ENCODE measurements around the gene SMG1. TPM values are rescaled to one million over a fixed set of nuclear protein-coding genes. Genes with fewer than 3 reads are reported as not detected.

SMG1 gene
- total and polyA plus RNA-seq, 2 of the 13 experiments (the other 11 are each of a cell fraction or from before 2014, with no cell fraction given): 48.7 to 53.7 TPM

DNA sequence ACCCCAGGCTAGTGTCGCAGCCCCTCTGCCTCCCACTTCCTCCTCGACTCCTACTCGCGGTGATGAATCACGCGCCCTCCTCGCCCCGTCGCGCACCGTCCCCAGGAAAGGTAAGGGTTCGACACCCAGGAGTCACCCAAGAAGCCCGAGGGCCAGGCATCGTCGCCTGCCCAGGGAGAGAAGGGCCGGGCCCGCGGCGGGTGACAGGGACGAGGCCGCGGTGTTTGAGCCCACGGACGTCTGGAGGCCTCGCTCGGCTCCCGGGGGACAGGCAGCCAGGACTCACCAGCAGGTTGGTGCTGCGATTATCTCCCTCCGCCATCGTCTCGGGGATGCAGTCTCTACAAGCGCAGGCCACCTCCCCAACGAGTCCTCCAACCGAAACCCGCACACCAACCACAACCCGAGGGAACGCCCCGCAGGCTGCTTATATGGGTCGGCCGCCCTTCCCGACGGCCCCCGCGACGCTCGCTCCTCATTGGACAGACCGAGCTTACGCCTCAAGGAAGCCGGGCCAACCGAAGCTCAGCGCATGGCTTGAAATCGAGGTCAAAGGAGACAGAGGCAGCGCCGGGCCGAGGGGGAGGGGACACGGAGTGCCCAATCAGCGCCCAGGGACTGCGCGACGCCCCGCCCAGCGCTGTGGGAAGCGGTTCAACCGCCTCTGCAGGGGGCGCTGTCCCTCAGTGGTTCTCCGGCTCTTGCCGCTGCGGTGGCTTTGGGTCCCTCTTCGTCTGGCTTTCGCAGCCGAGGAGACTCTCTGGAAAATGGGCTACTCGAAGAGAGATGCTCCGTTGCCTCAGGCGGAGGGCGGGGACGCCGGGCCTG lies 124.8 kb downstream of the SMG1 start, which contains the start of gene ARL6IP1 (continued):
- TF ChIP-seq REPIN1 (CRISPR knock-in tag; IDR thresholded peaks at IDR 0.05; ENCODE audit: borderline replicate concordance, low read depth): peak; percentile 100
- TF ChIP-seq, protein P1, sequence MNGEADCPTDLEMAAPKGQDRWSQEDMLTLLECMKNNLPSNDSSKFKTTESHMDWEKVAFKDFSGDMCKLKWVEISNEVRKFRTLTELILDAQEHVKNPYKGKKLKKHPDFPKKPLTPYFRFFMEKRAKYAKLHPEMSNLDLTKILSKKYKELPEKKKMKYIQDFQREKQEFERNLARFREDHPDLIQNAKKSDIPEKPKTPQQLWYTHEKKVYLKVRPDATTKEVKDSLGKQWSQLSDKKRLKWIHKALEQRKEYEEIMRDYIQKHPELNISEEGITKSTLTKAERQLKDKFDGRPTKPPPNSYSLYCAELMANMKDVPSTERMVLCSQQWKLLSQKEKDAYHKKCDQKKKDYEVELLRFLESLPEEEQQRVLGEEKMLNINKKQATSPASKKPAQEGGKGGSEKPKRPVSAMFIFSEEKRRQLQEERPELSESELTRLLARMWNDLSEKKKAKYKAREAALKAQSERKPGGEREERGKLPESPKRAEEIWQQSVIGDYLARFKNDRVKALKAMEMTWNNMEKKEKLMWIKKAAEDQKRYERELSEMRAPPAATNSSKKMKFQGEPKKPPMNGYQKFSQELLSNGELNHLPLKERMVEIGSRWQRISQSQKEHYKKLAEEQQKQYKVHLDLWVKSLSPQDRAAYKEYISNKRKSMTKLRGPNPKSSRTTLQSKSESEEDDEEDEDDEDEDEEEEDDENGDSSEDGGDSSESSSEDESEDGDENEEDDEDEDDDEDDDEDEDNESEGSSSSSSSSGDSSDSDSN (CRISPR knock-in tag; IDR thresholded peaks at IDR 0.05): peak; percentile 99
- peak; percentile 76; the same call in 1 of the 2 replicates for TF ChIP-seq ZNF644 (CRISPR knock-in tag; IDR thresholded peaks at IDR 0.05; ENCODE audit: low read depth)
- peak; percentile 53 for TF ChIP-seq FOSL2 (CRISPR knock-in tag; IDR thresholded peaks at IDR 0.05)
- TF ChIP-seq KDM3A (CRISPR knock-in tag; IDR thresholded peaks at IDR 0.05; ENCODE audit: low read depth): peak; percentile 99
- TF ChIP-seq, protein P2, sequence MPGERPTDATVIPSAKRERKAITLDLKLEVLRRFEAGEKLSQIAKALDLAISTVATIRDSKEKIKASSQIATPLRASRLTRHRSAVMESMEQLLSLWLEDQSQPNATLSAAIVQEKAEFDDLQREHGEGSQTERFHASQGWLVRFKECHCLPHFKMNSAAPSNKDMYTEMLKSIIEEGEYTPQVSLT (CRISPR knock-in tag; IDR thresholded peaks at IDR 0.05; ENCODE audit: borderline replicate concordance, low read depth): peak; percentile 92; the same call in 1 of the 2 replicates
- 0 out of 2 replicates have a peak, but pooled peaks have one; percentile 88 for TF ChIP-seq ZNF30 (CRISPR knock-in tag; IDR thresholded peaks at IDR 0.05)
- TF ChIP-seq ZBTB3 (CRISPR knock-in tag; IDR thresholded peaks at IDR 0.05; ENCODE audit: borderline replicate concordance, low read depth): peak; percentile 95
- TF ChIP-seq ZFYVE20 (CRISPR knock-in tag; IDR thresholded peaks at IDR 0.05; ENCODE audit: borderline replicate concordance, low read depth): peak; percentile 94
- TF ChIP-seq ZSCAN12 (CRISPR knock-in tag; IDR thresholded peaks at IDR 0.05): peak; percentile 94
- peak; percentile 99 for TF ChIP-seq KLF11 (CRISPR knock-in tag; IDR thresholded peaks at IDR 0.05)
- TF ChIP-seq ZNF510 (CRISPR knock-in tag; IDR thresholded peaks at IDR 0.05; ENCODE audit: low read depth): peak; percentile 99
- TF ChIP-seq, protein P3, sequence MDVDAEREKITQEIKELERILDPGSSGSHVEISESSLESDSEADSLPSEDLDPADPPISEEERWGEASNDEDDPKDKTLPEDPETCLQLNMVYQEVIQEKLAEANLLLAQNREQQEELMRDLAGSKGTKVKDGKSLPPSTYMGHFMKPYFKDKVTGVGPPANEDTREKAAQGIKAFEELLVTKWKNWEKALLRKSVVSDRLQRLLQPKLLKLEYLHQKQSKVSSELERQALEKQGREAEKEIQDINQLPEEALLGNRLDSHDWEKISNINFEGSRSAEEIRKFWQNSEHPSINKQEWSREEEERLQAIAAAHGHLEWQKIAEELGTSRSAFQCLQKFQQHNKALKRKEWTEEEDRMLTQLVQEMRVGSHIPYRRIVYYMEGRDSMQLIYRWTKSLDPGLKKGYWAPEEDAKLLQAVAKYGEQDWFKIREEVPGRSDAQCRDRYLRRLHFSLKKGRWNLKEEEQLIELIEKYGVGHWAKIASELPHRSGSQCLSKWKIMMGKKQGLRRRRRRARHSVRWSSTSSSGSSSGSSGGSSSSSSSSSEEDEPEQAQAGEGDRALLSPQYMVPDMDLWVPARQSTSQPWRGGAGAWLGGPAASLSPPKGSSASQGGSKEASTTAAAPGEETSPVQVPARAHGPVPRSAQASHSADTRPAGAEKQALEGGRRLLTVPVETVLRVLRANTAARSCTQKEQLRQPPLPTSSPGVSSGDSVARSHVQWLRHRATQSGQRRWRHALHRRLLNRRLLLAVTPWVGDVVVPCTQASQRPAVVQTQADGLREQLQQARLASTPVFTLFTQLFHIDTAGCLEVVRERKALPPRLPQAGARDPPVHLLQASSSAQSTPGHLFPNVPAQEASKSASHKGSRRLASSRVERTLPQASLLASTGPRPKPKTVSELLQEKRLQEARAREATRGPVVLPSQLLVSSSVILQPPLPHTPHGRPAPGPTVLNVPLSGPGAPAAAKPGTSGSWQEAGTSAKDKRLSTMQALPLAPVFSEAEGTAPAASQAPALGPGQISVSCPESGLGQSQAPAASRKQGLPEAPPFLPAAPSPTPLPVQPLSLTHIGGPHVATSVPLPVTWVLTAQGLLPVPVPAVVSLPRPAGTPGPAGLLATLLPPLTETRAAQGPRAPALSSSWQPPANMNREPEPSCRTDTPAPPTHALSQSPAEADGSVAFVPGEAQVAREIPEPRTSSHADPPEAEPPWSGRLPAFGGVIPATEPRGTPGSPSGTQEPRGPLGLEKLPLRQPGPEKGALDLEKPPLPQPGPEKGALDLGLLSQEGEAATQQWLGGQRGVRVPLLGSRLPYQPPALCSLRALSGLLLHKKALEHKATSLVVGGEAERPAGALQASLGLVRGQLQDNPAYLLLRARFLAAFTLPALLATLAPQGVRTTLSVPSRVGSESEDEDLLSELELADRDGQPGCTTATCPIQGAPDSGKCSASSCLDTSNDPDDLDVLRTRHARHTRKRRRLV (CRISPR knock-in tag; IDR thresholded peaks at IDR 0.05): peak; percentile 96
- TF ChIP-seq HNF4G (IDR thresholded peaks at IDR 0.05; ENCODE audit: borderline replicate concordance, low read depth, low read length): peak; percentile 3
- TF ChIP-seq HNF4G (CRISPR knock-in tag; IDR thresholded peaks at IDR 0.05; ENCODE audit: borderline replicate concordance, low read depth): peak; percentile 66
- peak; percentile 52 for TF ChIP-seq ZNF746 (CRISPR knock-in tag; IDR thresholded peaks at IDR 0.05)
- TF ChIP-seq ZBTB7A (CRISPR knock-in tag; IDR thresholded peaks at IDR 0.05): peak; percentile 93
- peak; percentile 99 for TF ChIP-seq KAT7 (CRISPR knock-in tag; IDR thresholded peaks at IDR 0.05; ENCODE audit: borderline replicate concordance)
